Gastrocnemius medialis (tissue), 4 donors: ENCODE data around the gene SLC25A11. TPM values are rescaled to one million over a fixed set of nuclear protein-coding genes. Genes with fewer than 3 reads are reported as not detected.

ENCODE experiments used
- ATAC-seq, 2 donors: fragments of 150-250 bp; one replicate each; pipeline ENCODE4 v1.9.1; 2016
- DNase-seq, 2 donors: peaks; one replicate each; pipeline ENCODE4 v3.0.0-alpha.2; 2019
- H3K27ac ChIP-seq, 4 donors: fragments of 200-600 bp; sonication (generic); 1 replicate in 1 of 4; 2 replicates in 3 of 4; pipeline ENCODE4 v1.5.1; 2016 to 2018; ENCODE audit warnings: mild to moderate bottlenecking in 2 of 4, moderate library complexity in 1 of 4
- H3K27me3 ChIP-seq, 3 donors: fragments of 200-600 bp; sonication (generic) in 2 of 3; 1 replicate in 1 of 3; 2 replicates in 2 of 3; pipeline versions ENCODE4 v1.5.1 to v1.6.0; 2016 to 2019; ENCODE audit warnings: mild to moderate bottlenecking in 1 of 3, moderate library complexity in 1 of 3
- H3K36me3 ChIP-seq, 2 donors: fragments of 200-600 bp; sonication (generic) in 1 of 2; one replicate each; pipeline ENCODE4 v1.5.1; 2017 to 2018
- H3K4me1 ChIP-seq, 2 donors: fragments of 200-600 bp; sonication (generic) in 1 of 2; one replicate each; pipeline ENCODE4 v1.5.1; 2016 to 2017; ENCODE audit warnings: mild to moderate bottlenecking in 2 of 2
- H3K4me3 ChIP-seq, 4 donors: fragments of 200-600 bp; sonication (generic) in 3 of 4; 1 replicate in 1 of 4; 2 replicates in 3 of 4; pipeline ENCODE4 v1.5.1; 2016 to 2019; ENCODE audit warnings: mild to moderate bottlenecking in 2 of 4
- H3K9me3 ChIP-seq, 3 donors: fragments of 200-600 bp; sonication (generic) in 2 of 3; 1 replicate in 1 of 3; 2 replicates in 2 of 3; pipeline ENCODE4 v1.5.1; 2016 to 2019
- POLR2A ChIP-seq, 2 donors: fragments of 450-650 bp; IDR thresholded peaks; one replicate each; pipeline ENCODE4 v1.6.1; 2017; ENCODE audit warnings: antibody characterized with exemption in 2 of 2, mild to moderate bottlenecking in 2 of 2, moderate library complexity in 2 of 2
- in situ Hi-C, 4 donors: fragments of 200-750 bp; cut with MboI; loops; one replicate each; pipeline versions ENCODE4 v1.15.0 to v1.8.0; 2017; ENCODE audit warnings: low sequenced_read_pairs in 4 of 4
- intact Hi-C: fragments of 100-400 bp; cut with DNase I; formaldehyde crosslinking; loops from one replicate; pipeline ENCODE4 v1.15.1; 2023; ENCODE audit warnings: low total_unique reads
- total RNA-seq, 4 donors: library from RNA; depleted of rRNA; stranded (reverse); fragments of >200 nt; gene quantifications; one replicate each; pipeline versions ENCODE4 v1.1.0 to v1.2.3, GENCODE V29; 2016
- TF ChIP-seq, protein P1 (sequence below), 5 experiments: fragments of 450-650 bp in 3 of 5; fragments of 200-600 bp in 2 of 5; sonication (generic) in 2 of 5; IDR thresholded peaks in 4 of 5; conservative IDR thresholded peaks in 1 of 5; 1 replicate in 4 of 5; 2 replicates in 1 of 5; pipeline ENCODE4 v1.5.1; 2016 to 2019; ENCODE audit warnings: antibody characterized with exemption in 5 of 5, mild to moderate bottlenecking in 3 of 5, moderate library complexity in 3 of 5

The SLC25A11 gene
- total RNA-seq, 4 donors from 2014 or later, result 52.6 to 106 (median 81.7) TPM

DNA sequence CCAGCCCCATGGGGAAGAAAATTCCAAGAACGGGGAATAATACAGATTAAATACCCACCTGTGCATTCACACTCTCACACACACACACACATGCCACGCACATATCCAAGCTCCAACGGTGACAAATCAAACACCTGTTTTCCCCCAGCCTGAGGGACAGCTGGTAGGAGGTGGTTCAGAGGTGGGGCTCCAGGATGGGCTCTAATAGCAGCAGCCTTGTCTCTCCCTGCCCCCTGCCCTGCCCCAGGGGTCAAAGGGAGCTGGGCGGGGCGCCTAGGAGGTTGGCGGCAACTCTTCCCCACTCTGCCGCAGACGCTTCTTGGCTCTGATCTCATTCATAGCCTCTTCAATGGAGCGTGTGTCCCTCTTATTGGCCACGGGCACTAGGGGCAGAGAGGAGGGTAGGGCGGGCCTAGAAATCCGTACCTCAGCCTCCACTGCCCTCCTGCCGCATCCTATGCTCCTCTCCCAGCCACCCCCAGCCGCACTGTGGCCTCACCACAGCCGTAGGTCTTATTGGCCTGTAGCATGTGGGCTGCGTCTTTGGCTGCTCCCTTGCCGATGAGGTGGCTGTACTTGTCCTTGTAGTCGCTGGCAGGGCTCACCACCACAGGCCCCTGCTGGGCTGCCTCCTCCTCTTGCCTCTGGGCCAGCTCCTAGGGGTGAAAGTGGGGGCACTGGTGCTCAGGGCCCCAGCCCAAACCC is 19.6 kb upstream of the SLC25A11 start:
- peaks cover 0 to 23% of the 10 kb centered on the region in 2 donors for H3K36me3 ChIP-seq
- intact Hi-C loops (no loop called here), in situ Hi-C loops (no loop called here)
- no peak for DNase-seq
- TF ChIP-seq, protein P1, sequence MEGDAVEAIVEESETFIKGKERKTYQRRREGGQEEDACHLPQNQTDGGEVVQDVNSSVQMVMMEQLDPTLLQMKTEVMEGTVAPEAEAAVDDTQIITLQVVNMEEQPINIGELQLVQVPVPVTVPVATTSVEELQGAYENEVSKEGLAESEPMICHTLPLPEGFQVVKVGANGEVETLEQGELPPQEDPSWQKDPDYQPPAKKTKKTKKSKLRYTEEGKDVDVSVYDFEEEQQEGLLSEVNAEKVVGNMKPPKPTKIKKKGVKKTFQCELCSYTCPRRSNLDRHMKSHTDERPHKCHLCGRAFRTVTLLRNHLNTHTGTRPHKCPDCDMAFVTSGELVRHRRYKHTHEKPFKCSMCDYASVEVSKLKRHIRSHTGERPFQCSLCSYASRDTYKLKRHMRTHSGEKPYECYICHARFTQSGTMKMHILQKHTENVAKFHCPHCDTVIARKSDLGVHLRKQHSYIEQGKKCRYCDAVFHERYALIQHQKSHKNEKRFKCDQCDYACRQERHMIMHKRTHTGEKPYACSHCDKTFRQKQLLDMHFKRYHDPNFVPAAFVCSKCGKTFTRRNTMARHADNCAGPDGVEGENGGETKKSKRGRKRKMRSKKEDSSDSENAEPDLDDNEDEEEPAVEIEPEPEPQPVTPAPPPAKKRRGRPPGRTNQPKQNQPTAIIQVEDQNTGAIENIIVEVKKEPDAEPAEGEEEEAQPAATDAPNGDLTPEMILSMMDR (IDR thresholded peaks at IDR 0.05 in 4 of 5, conservative IDR thresholded peaks at IDR 0.05 in 1 of 5), result no peak
- peaks cover 10 to 29% of the 10 kb centered on the region in 2 donors for H3K4me1 ChIP-seq
- H3K27ac ChIP-seq, result peak overlapping the region; percentile 45 to 100 (median 64)
- no peak overlapping the region for H3K4me3 ChIP-seq
- peak in 1 of 2 donors; percentile 31 for ATAC-seq
- H3K27me3 ChIP-seq, result no peaks in the 10 kb centered on the region
- no peaks in the 10 kb centered on the region for H3K9me3 ChIP-seq

DNA sequence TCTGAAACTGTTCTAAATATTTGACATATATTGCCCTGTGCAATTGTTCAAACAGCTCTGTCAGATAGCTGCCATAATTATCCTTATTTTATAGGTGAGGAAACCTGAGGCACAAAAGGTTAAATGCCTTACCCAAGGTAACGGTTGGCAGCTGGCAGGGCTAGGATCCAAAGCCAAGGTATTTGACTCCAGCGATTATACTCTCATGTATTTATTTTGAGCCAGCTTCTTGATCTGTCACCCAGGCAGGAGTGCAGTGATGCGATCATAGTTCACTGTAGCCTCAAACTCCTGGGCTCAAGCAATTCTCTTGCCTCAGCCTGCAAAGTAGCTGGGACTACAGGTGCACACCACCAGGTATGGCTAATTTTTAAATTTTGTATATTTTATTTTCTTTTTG is 18.3 kb upstream of the SLC25A11 start:
- in situ Hi-C loops, result no loop called here
- Histone ChIP-seq H3K9me3 (no peaks in the 10 kb centered on the region), H3K36me3 (peaks cover 0 to 29% of the 10 kb centered on the region in 2 donors), H3K27me3 (no peaks in the 10 kb centered on the region), H3K4me3 (no peak overlapping the region), H3K27ac (peak overlapping the region; percentile 45 to 100 (median 64)), H3K4me1 (peaks cover 23 to 41% of the 10 kb centered on the region in 2 donors)
- intact Hi-C loops, result no loop called here
- DNase-seq (peak in 1 of 2 donors; percentile 63), ATAC-seq (peak in 1 of 2 donors; percentile 57)
- TF ChIP-seq, protein P1 (IDR thresholded peaks at IDR 0.05 in 4 of 5, conservative IDR thresholded peaks at IDR 0.05 in 1 of 5), result no peak
- no peak for TF ChIP-seq POLR2A (IDR thresholded peaks at IDR 0.05)

DNA sequence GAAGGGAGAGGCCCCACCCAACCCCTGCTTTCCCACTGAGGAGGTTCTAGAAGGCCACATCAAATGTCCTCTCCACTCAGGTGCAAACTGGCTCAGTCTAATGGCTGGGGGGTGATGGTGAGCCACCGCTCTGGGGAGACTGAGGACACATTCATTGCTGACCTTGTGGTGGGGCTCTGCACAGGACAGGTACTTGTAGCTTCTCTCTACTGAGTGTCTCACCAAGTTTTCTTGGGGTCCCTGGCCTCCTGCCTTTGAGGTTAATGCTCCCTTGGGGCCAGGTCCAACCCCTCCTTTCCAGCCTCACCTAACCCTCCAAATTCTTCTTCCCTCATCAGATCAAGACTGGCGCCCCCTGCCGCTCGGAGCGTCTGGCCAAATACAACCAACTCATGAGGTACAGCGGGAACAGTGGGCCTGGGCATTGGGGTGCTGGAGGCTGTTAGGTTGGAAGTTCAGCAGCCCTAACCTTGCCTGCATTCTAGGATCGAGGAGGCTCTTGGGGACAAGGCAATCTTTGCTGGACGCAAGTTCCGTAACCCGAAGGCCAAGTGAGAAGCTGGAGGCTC is 16.7 kb upstream of the SLC25A11 start:
- no peaks in the 10 kb centered on the region for H3K27me3 ChIP-seq
- peaks cover 34 to 53% of the 10 kb centered on the region in 2 donors for H3K4me1 ChIP-seq
- H3K4me3 ChIP-seq, result no peak overlapping the region
- H3K36me3 ChIP-seq, result peaks cover 0 to 29% of the 10 kb centered on the region in 2 donors
- in situ Hi-C loops, result no loop called here
- intact Hi-C loops, result no loop called here
- DNase-seq (no peak), ATAC-seq (no peak)
- H3K27ac ChIP-seq, result peak overlapping the region; percentile 96 to 100 (median 98)
- H3K9me3 ChIP-seq, result no peaks in the 10 kb centered on the region
- no peak for TF ChIP-seq POLR2A (IDR thresholded peaks at IDR 0.05)
- TF ChIP-seq, protein P1 (IDR thresholded peaks at IDR 0.05 in 4 of 5, conservative IDR thresholded peaks at IDR 0.05 in 1 of 5), result peak in 2 of 5 experiments; percentile 16 to 37

DNA sequence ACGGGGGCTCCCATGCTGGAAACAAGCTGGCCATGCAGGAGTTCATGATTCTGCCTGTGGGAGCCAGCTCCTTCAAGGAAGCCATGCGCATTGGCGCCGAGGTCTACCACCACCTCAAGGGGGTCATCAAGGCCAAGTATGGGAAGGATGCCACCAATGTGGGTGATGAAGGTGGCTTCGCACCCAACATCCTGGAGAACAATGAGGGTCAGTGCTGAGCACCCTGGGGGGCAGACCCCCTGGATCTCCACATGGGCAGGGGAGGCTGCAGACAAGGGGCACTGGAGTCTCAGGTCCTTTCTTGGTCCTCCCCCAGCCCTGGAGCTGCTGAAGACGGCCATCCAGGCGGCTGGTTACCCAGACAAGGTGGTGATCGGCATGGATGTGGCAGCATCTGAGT is 15.2 kb upstream of the SLC25A11 start:
- ATAC-seq (no peak), DNase-seq (no peak)
- Histone ChIP-seq H3K4me3 (no peak overlapping the region), H3K4me1 (peaks cover 48 to 68% of the 10 kb centered on the region in 2 donors), H3K27me3 (no peaks in the 10 kb centered on the region), H3K36me3 (peaks cover 0 to 18% of the 10 kb centered on the region in 2 donors), H3K27ac (peak overlapping the region; percentile 96 to 100 (median 98)), H3K9me3 (no peaks in the 10 kb centered on the region)
- in situ Hi-C loops (no loop called here), intact Hi-C loops (no loop called here)
- no peak for TF ChIP-seq POLR2A (IDR thresholded peaks at IDR 0.05)
- TF ChIP-seq, protein P1 (IDR thresholded peaks at IDR 0.05 in 4 of 5, conservative IDR thresholded peaks at IDR 0.05 in 1 of 5), result no peak
